Mesenchymal stem cell (in vitro differentiated cells and primary cell): ENCODE measurements around the gene HNRNPM.
A peak's percentile ranks its signal among the peaks of the same experiment; 100 is the strongest.

Experiments
- DNase-seq: peaks from one replicate; pipeline ENCODE4 v3.0.0-alpha.2; 2013
- H2AFZ ChIP-seq: one replicate; pipeline ENCODE4 v1.6.1; 2013; ENCODE audit warnings: low read depth, mild to moderate bottlenecking, control low read depth, inconsistent platforms, low read length, moderate library complexity
- H2AK5ac ChIP-seq: 2 replicates; pipeline ENCODE4 v1.6.1; 2013; ENCODE audit warnings: low read length, moderate library complexity, mild to moderate bottlenecking, inconsistent platforms; ENCODE audit not compliant: severe bottlenecking
- H2BK120ac ChIP-seq: one replicate; pipeline ENCODE4 v1.6.1; 2013; ENCODE audit warnings: low read depth, mild to moderate bottlenecking, inconsistent platforms, low read length, moderate library complexity
- H2BK12ac ChIP-seq, 2 experiments: one replicate each; pipeline ENCODE4 v1.6.1; 2013; ENCODE audit warnings: inconsistent platforms in 2 of 2, low read length in 2 of 2, mild to moderate bottlenecking in 2 of 2, moderate library complexity in 2 of 2, control low read depth in 1 of 2
- H2BK15ac ChIP-seq: one replicate; pipeline ENCODE4 v1.6.1; 2013; ENCODE audit warnings: mild to moderate bottlenecking, low read depth, inconsistent platforms; ENCODE audit not compliant: poor library complexity, severe bottlenecking
- H2BK5ac ChIP-seq: 2 replicates; pipeline ENCODE4 v1.6.1; 2013; ENCODE audit warnings: low read depth, mild to moderate bottlenecking, low read length, control low read depth, inconsistent platforms; ENCODE audit not compliant: poor library complexity, severe bottlenecking
- H3K14ac ChIP-seq, 2 experiments: one replicate each; pipeline ENCODE4 v1.6.1; 2013; ENCODE audit warnings: inconsistent platforms in 2 of 2, low read length in 2 of 2, control low read depth in 1 of 2, mild to moderate bottlenecking in 1 of 2, moderate library complexity in 1 of 2
- H3K18ac ChIP-seq, 2 experiments: one replicate each; pipeline ENCODE4 v1.6.1; 2013; ENCODE audit warnings: inconsistent platforms in 2 of 2, low read length in 2 of 2, control low read depth in 1 of 2, low read depth in 1 of 2, mild to moderate bottlenecking in 1 of 2
- H3K23ac ChIP-seq, 2 experiments: one replicate each; pipeline ENCODE4 v1.6.1; 2013; ENCODE audit warnings: inconsistent platforms in 2 of 2, low read length in 2 of 2, mild to moderate bottlenecking in 2 of 2, moderate library complexity in 2 of 2, control low read depth in 1 of 2
- H3K27ac ChIP-seq: 2 replicates; pipeline ENCODE4 v1.5.1; 2013; ENCODE audit warnings: mild to moderate bottlenecking, moderate library complexity, low read length, control low read depth, inconsistent platforms; ENCODE audit not compliant: poor library complexity, severe bottlenecking
- H3K27me3 ChIP-seq, 2 experiments: 2 replicates each; pipeline versions ENCODE4 v1.6.1 to v1.7.0; 2013; ENCODE audit warnings: low read length in 2 of 2, mild to moderate bottlenecking in 2 of 2, moderate library complexity in 2 of 2, control low read depth in 1 of 2, inconsistent platforms in 1 of 2; ENCODE audit not compliant: control insufficient read depth in 1 of 2, insufficient read depth in 1 of 2
- H3K36me3 ChIP-seq, 2 experiments: 2 replicates each; pipeline versions ENCODE4 v1.6.1 to v1.7.0; 2013; ENCODE audit warnings: low read length in 2 of 2, control low read depth in 1 of 2, inconsistent platforms in 1 of 2, low read depth in 1 of 2, mild to moderate bottlenecking in 1 of 2; ENCODE audit not compliant: insufficient read depth in 2 of 2, control insufficient read depth in 1 of 2
- H3K4ac ChIP-seq, 2 experiments: one replicate each; pipeline ENCODE4 v1.6.1; 2013; ENCODE audit warnings: inconsistent platforms in 2 of 2, low read length in 2 of 2, mild to moderate bottlenecking in 2 of 2, moderate library complexity in 2 of 2, control low read depth in 1 of 2, low read depth in 1 of 2
- H3K4me1 ChIP-seq: 2 replicates; pipeline ENCODE4 v1.6.1; 2013; ENCODE audit warnings: low read depth, low read length, control low read depth; ENCODE audit not compliant: control insufficient read depth, insufficient read depth
- H3K4me2 ChIP-seq: 2 replicates; pipeline ENCODE4 v1.6.1; 2013; ENCODE audit warnings: low read length, mild to moderate bottlenecking, inconsistent platforms; ENCODE audit not compliant: poor library complexity, severe bottlenecking
- H3K4me3 ChIP-seq, 2 experiments: 2 replicates each; pipeline versions ENCODE4 v1.5.1 to v1.7.0; 2013; ENCODE audit warnings: low read length in 2 of 2, mild to moderate bottlenecking in 2 of 2, control low read depth in 1 of 2, low read depth in 1 of 2; ENCODE audit not compliant: insufficient read depth in 1 of 2
- H3K79me1 ChIP-seq: replicated peaks from 2 replicates; pipeline ENCODE4 v1.6.1; 2013; ENCODE audit warnings: mild to moderate bottlenecking, control low read depth, low read length, inconsistent platforms; ENCODE audit not compliant: poor library complexity, severe bottlenecking
- H3K9ac ChIP-seq: 2 replicates; pipeline ENCODE4 v1.7.0; 2013; ENCODE audit warnings: mild to moderate bottlenecking, low read length, moderate library complexity
- H3K9me3 ChIP-seq: 2 replicates; pipeline ENCODE4 v1.7.0; 2013; ENCODE audit warnings: mild to moderate bottlenecking, low read length; ENCODE audit not compliant: control insufficient read depth
- H4K8ac ChIP-seq: one replicate; pipeline ENCODE4 v1.6.1; 2013; ENCODE audit warnings: inconsistent platforms, mild to moderate bottlenecking, low read length, moderate library complexity
- H4K91ac ChIP-seq: one replicate; pipeline ENCODE4 v1.6.1; 2013; ENCODE audit warnings: mild to moderate bottlenecking, low read length, inconsistent platforms
- WGBS: methylation state at CpG from one replicate; pipeline ENCODE4 v1.1.7; 2013; ENCODE audit warnings: mixed read lengths; 5-methylcytosine and 5-hydroxymethylcytosine counted together

Gene HNRNPM

GRCh38 chr19:8504919-8505318 lies 60.1 kb downstream of the HNRNPM start:
- H2AFZ ChIP-seq, result no peak overlapping the region
- WGBS, result 83% methylated on average over 6 of the region's 6 CpGs
- no peak for DNase-seq
- no peak overlapping the region for H3K4me2 ChIP-seq
- no peak overlapping the region for H2BK12ac ChIP-seq
- H3K4ac ChIP-seq, result no peak overlapping the region
- H2BK5ac ChIP-seq, result no peak overlapping the region
- no peaks in the 10 kb centered on the region for H3K9me3 ChIP-seq
- H3K4me1 ChIP-seq, result peaks cover 16% of the 10 kb centered on the region
- no peak overlapping the region for H2BK120ac ChIP-seq
- H3K27me3 ChIP-seq, result peaks cover 0 to 4% of the 10 kb centered on the region in 2 experiments
- H4K8ac ChIP-seq, result no peak overlapping the region
- no peak overlapping the region for H3K9ac ChIP-seq
- no peak overlapping the region for H3K18ac ChIP-seq
- H2BK15ac ChIP-seq, result no peak overlapping the region
- H3K14ac ChIP-seq, result no peak overlapping the region
- peaks cover 0 to 11% of the 10 kb centered on the region in 2 experiments for H3K36me3 ChIP-seq
- H3K4me3 ChIP-seq, result no peak overlapping the region
- H3K23ac ChIP-seq, result peak overlapping the region in 1 of 2 experiments; percentile 1
- no peak overlapping the region for H4K91ac ChIP-seq
- no peak overlapping the region for H3K27ac ChIP-seq
- no peaks in the 10 kb centered on the region for H3K79me1 ChIP-seq
- no peak overlapping the region for H2AK5ac ChIP-seq

DNA sequence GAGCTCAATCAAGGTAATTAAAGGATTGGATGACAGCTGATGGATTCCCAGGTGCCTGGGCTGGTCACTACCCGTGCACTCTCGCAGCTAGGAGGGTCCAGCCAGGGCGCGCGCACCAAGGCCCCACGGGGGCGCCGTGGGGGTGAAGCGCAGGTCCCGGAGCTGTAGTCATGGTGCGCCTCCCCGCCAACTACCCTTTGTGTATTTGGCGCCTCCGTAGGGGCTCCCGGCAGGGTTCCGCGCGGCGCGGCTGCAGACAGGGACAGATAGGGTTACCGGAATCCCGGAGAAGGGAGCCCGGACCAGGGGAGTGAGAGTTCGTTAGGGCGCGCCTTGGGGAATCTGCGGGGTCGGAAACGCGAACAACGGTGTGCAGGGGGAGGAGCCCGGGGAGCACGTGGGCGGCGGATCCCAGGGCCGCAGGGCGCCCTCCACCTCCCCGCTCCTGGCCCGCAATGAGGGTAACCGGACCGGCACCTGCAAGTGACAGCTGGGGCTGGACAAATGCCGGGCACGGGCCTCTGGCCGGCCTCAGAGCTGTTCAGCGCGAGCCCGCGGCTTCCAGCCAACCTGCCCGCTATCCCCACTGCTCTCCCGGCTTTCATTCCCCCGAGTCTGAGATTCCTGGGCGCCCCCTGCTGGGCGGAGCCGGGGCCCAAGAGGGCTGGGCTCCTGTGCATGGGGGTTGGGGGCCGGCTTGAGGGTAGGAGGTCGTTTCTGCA lies 61.1 kb downstream of the HNRNPM start:
- 2% methylated on average over 39 of the region's 56 CpGs for WGBS
- no peak overlapping the region for H2BK5ac ChIP-seq
- H4K8ac ChIP-seq, result peak overlapping the region; percentile 53
- peak overlapping the region in 1 of 2 experiments; percentile 64 for H3K4ac ChIP-seq
- H2BK15ac ChIP-seq, result peak overlapping the region; percentile 54
- peak overlapping the region; percentile 79 for H2AFZ ChIP-seq
- H3K27ac ChIP-seq, result no peak overlapping the region
- DNase-seq, result peak; percentile 72
- H3K14ac ChIP-seq, result no peak overlapping the region
- no peak overlapping the region for H2BK120ac ChIP-seq
- H3K23ac ChIP-seq, result no peak overlapping the region
- H3K4me3 ChIP-seq, result peak overlapping the region; percentile 64 to 78
- H3K27me3 ChIP-seq, result peaks cover 0 to 4% of the 10 kb centered on the region in 2 experiments
- no peak overlapping the region for H2AK5ac ChIP-seq
- peak overlapping the region; percentile 62 for H3K9ac ChIP-seq
- peak overlapping the region in 1 of 2 experiments; percentile 80 for H3K18ac ChIP-seq
- H3K9me3 ChIP-seq, result no peaks in the 10 kb centered on the region
- H3K79me1 ChIP-seq, result peaks cover under 1% of the 10 kb centered on the region
- H3K36me3 ChIP-seq, result peaks cover 0 to 19% of the 10 kb centered on the region in 2 experiments
- H3K4me2 ChIP-seq, result peak overlapping the region; percentile 98
- peaks cover 8% of the 10 kb centered on the region for H3K4me1 ChIP-seq
- H2BK12ac ChIP-seq, result peak overlapping the region in 1 of 2 experiments; percentile 4
- peak overlapping the region; percentile 27 for H4K91ac ChIP-seq

GRCh38 chr19:8506402-8506957 lies 61.7 kb downstream of the HNRNPM start:
- Histone ChIP-seq H2BK15ac (no peak overlapping the region), H4K91ac (no peak overlapping the region), H3K4me3 (peak overlapping the region; percentile 64 to 78), H3K4ac (peak overlapping the region in 1 of 2 experiments; percentile 75), H4K8ac (peak overlapping the region; percentile 85), H2BK12ac (no peak overlapping the region), H2AK5ac (peak overlapping the region; percentile 67), H3K9ac (peak overlapping the region; percentile 62), H3K9me3 (no peaks in the 10 kb centered on the region), H3K27ac (no peak overlapping the region), H3K23ac (no peak overlapping the region), H3K14ac (no peak overlapping the region), H2BK5ac (no peak overlapping the region), H3K18ac (no peak overlapping the region), H3K27me3 (peaks cover 0 to 3% of the 10 kb centered on the region in 2 experiments), H3K79me1 (peaks cover 7% of the 10 kb centered on the region), H2BK120ac (no peak overlapping the region), H3K4me1 (peaks cover 9% of the 10 kb centered on the region), H3K4me2 (peak overlapping the region; percentile 98), H2AFZ (peak overlapping the region; percentile 79), H3K36me3 (peaks cover 0 to 25% of the 10 kb centered on the region in 2 experiments)
- 36% methylated on average over 18 of the region's 18 CpGs for WGBS
- no peak for DNase-seq

- WGBS, result 98% methylated on average over 44 of the region's 52 CpGs
- Histone ChIP-seq H2BK15ac (no peak overlapping the region), H4K91ac (no peak overlapping the region), H3K9me3 (no peaks in the 10 kb centered on the region), H3K18ac (no peak overlapping the region), H2BK5ac (no peak overlapping the region), H3K14ac (no peak overlapping the region), H3K9ac (no peak overlapping the region), H2BK12ac (no peak overlapping the region), H2BK120ac (no peak overlapping the region), H3K79me1 (peaks cover 23% of the 10 kb centered on the region), H3K4me3 (no peak overlapping the region), H2AK5ac (no peak overlapping the region), H3K27ac (no peak overlapping the region), H4K8ac (no peak overlapping the region), H3K36me3 (peaks cover 6 to 42% of the 10 kb centered on the region in 2 experiments), H3K4ac (no peak overlapping the region), H3K23ac (no peak overlapping the region), H3K4me2 (no peak overlapping the region), H2AFZ (no peak overlapping the region), H3K4me1 (peaks cover 26% of the 10 kb centered on the region), H3K27me3 (no peaks in the 10 kb centered on the region)
- no peak for DNase-seq
These were observed 65.9 kb downstream of the HNRNPM start for GRCh38 chr19:8510589-8511115.
